CD4-positive, alpha-beta T cell treated with Interleukin-17A for 4 hours (primary cell): Measurements from ENCODE around the gene KMO.

Experiments
- DNase-seq: peaks from one replicate; pipeline ENCODE4 v3.0.0-alpha.2; 2020; ENCODE audit warnings: mixed read lengths

The KMO gene

GRCh38 chr1:241630899-241631298 is 98.7 kb downstream of the KMO start:
- no peak for DNase-seq

- DNase-seq = no peak
These were observed 99.5 kb downstream of the KMO start for GRCh38 chr1:241631674-241632073.

GRCh38 chr1:241632987-241633386 is 100.8 kb downstream of the KMO start:
- no peak for DNase-seq

- no peak for DNase-seq
These were observed 103.5 kb downstream of the KMO start for GRCh38 chr1:241635556-241636152.

- DNase-seq = no peak
These were observed 104.1 kb downstream of the KMO start for GRCh38 chr1:241636291-241636690.

GRCh38 chr1:241637046-241637590 is 104.9 kb downstream of the KMO start:
- DNase-seq = no peak

- DNase-seq = no peak
These were observed 105.4 kb downstream of the KMO start for GRCh38 chr1:241637604-241638003.

GRCh38 chr1:241638099-241638682 is 106.0 kb downstream of the KMO start:
- no peak for DNase-seq

- DNase-seq = no peak
These were observed 106.9 kb downstream of the KMO start for GRCh38 chr1:241638909-241639622.

GRCh38 chr1:241639623-241640148 is 107.5 kb downstream of the KMO start:
- DNase-seq = peak; percentile 46

GRCh38 chr1:241640149-241640866 is 108.1 kb downstream of the KMO start, which contains the start of the genes CHML and OPN3:
Gene CHML (minus strand): TSS chr1:241640369. CDS start chr1:241635766, 4,603 bp downstream.
Gene OPN3 (minus strand): TSS chr1:241640369. CDS start chr1:241640254, 115 bp downstream.
- DNase-seq = peak; percentile 96

GRCh38 chr1:241640867-241641622 is 108.9 kb downstream of the KMO start:
- no peak for DNase-seq

GRCh38 chr1:241641773-241642592 is 109.8 kb downstream of the KMO start:
- DNase-seq = no peak

- no peak for DNase-seq
These were observed 110.4 kb downstream of the KMO start for GRCh38 chr1:241642593-241642944.

GRCh38 chr1:241644259-241644658 is 112.1 kb downstream of the KMO start:
- DNase-seq = no peak

- DNase-seq = no peak
These were observed 113.0 kb downstream of the KMO start for GRCh38 chr1:241645199-241645598.
